IPS DF 4.7 (cell line): ENCODE data around the gene IGSF9B.

Experiments used
- DNase-seq: peaks from one replicate; pipeline ENCODE4 v3.0.0-alpha.2; 2013; ENCODE audit warnings: low spot score; ENCODE audit errors: extremely low read depth

Gene IGSF9B

GRCh38 chr11:133860151-133860550, 96.6 kb downstream of the IGSF9B start:
- no peak for DNase-seq
